Loucy (cell line): ENCODE results near the gene ATXN7L3.

Source experiments
- CTCF ChIP-seq: fragments of 200-600 bp; sonication (generic); conservative IDR thresholded peaks from 2 replicates; pipeline ENCODE4 v1.5.1; 2014; ENCODE audit warnings: mild to moderate bottlenecking, antibody characterized with exemption, low read length
- EZH2phosphoT487 ChIP-seq: fragments of 200-600 bp; IDR thresholded peaks from 2 replicates; pipeline ENCODE4 v1.6.1; 2018; ENCODE audit warnings: antibody characterized with exemption, mild to moderate bottlenecking, moderate library complexity, borderline replicate concordance

GRCh38 chr17:44216173-44216572 lies 16.5 kb upstream of the ATXN7L3 start:
- TF ChIP-seq CTCF (no peak), EZH2phosphoT487 (no peak)
